Mesothelial cell of epicardium (in vitro differentiated cells): ENCODE measurements around the gene MGAT5. TPM values are rescaled to one million over a fixed set of nuclear protein-coding genes. Genes with fewer than 3 reads are reported as not detected.

Experiments used
- DNase-seq, 2 experiments: peaks; one replicate each; pipeline ENCODE4 v3.0.0; 2021; ENCODE audit warnings: low spot score in 2 of 2; ENCODE audit not compliant: unreplicated experiment in 2 of 2
- H3K27ac Mint-ChIP-seq: 2 replicates; pipeline ENCODE4 v1.8.0; 2021; ENCODE audit warnings: mixed read lengths
- H3K27me3 Mint-ChIP-seq: 2 replicates; pipeline ENCODE4 v1.8.0; 2021; ENCODE audit warnings: low read depth, mixed read lengths
- H3K36me3 Mint-ChIP-seq: 2 replicates; pipeline ENCODE4 v1.8.0; 2021; ENCODE audit warnings: mixed read lengths
- H3K4me1 Mint-ChIP-seq: 2 replicates; pipeline ENCODE4 v1.8.0; 2021; ENCODE audit warnings: mixed read lengths
- H3K4me3 Mint-ChIP-seq: 2 replicates; pipeline ENCODE4 v1.8.0; 2021; ENCODE audit warnings: mild to moderate bottlenecking, moderate library complexity, mixed read lengths
- H3K9me3 Mint-ChIP-seq: 2 replicates; pipeline ENCODE4 v1.8.0; 2021; ENCODE audit warnings: mixed read lengths
- total RNA-seq: library from RNA; stranded (reverse); gene quantifications from 3 replicates; pipeline ENCODE4 v1.2.1, GENCODE V29; 2021
- TF ChIP-seq, protein P1 (sequence below): fragments of 200-600 bp; sonication (generic); IDR thresholded peaks from one replicate; pipeline ENCODE4 v1.5.0; 2021; ENCODE audit warnings: antibody characterized with exemption; ENCODE audit not compliant: unreplicated experiment

MGAT5 gene
- total RNA-seq, 1 donor from 2014 or later: 41.1 TPM

DNA sequence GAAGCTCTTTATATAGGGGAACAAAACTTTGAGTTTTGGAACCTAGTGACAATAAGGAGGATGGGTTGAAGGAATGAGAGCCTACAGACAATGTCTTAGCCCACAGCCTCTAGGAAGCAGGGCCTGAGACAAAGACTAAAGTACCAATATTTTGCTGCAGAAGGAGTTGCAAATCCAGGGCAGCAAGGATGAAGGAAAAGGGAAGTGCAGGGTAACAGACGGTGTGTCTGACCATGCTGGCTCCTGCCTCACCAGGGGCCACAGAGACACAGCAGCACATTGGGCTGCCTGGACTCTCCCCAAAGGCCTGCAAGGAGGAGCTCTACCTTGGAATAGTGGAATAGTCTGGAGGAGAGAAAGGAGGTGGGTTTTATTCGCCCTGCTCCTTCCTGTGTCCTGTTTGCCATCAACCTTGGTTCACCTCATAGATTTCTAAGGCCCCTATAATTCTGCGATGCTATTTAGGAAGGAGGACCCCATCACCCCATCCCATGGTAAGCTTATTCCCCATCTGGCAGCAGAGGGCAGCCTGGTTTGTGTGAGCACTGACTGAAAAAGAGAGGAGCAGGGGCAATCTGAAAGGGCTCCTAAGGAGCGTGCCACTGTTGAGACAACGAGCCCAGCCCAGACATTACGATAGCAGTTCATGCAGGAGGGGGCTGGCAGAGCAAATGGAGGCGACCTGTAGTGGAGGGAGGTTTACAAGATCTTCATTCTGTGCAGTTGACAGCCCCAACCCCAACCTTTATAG is 143.4 kb downstream of the MGAT5 start:
- no peak for DNase-seq
- H3K27ac Mint-ChIP-seq: no peak overlapping the region
- no peak overlapping the region for H3K4me3 Mint-ChIP-seq
- peaks cover 6% of the 10 kb centered on the region for H3K4me1 Mint-ChIP-seq
- no peaks in the 10 kb centered on the region for H3K9me3 Mint-ChIP-seq
- TF ChIP-seq, protein P1, sequence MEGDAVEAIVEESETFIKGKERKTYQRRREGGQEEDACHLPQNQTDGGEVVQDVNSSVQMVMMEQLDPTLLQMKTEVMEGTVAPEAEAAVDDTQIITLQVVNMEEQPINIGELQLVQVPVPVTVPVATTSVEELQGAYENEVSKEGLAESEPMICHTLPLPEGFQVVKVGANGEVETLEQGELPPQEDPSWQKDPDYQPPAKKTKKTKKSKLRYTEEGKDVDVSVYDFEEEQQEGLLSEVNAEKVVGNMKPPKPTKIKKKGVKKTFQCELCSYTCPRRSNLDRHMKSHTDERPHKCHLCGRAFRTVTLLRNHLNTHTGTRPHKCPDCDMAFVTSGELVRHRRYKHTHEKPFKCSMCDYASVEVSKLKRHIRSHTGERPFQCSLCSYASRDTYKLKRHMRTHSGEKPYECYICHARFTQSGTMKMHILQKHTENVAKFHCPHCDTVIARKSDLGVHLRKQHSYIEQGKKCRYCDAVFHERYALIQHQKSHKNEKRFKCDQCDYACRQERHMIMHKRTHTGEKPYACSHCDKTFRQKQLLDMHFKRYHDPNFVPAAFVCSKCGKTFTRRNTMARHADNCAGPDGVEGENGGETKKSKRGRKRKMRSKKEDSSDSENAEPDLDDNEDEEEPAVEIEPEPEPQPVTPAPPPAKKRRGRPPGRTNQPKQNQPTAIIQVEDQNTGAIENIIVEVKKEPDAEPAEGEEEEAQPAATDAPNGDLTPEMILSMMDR: no peak
- no peaks in the 10 kb centered on the region for H3K27me3 Mint-ChIP-seq
- H3K36me3 Mint-ChIP-seq: no peaks in the 10 kb centered on the region

DNA sequence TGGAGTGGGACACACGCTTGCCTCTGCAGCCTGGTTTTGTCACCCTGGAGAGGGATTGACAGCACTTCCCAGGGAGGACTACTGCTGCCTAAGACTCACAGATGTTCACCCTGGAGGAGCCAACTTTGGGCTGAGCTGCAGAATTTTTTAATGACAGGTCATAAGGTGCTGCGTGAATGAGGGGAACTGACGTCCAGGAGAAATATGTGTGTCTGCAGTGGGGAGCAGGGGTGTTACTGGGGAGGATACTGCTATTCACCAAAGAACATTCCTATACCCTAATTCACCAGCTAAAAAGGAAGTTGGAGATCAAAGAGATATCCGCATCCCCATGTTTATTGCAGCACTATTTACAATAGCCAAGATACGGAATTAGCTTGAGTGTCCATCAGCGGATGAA is 144.4 kb downstream of the MGAT5 start:
- Mint-ChIP-seq H3K4me1 (peaks cover 2% of the 10 kb centered on the region), H3K27ac (no peak overlapping the region), H3K27me3 (no peaks in the 10 kb centered on the region), H3K4me3 (no peak overlapping the region), H3K36me3 (peaks cover 2% of the 10 kb centered on the region), H3K9me3 (no peaks in the 10 kb centered on the region)
- DNase-seq: no peak
- TF ChIP-seq, protein P1: no peak

DNA sequence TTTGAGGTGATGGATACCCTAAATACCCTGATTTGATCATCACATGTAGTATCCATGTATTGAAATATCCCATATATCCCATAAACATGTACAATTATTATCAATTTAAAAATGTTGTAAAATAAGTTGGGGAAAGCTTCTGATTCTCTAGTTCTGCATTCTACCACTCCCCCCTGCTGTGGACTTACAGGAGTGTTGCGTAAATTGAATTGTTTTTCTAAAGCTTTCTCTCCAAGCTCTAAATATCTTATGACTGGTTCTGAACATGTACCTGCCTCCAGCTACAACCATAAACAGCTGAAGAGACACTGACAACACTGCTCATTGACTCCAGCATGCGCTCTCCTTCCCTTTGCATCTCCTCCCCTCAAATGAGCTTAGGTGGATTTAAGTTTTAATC is 145.2 kb downstream of the MGAT5 start:
- Mint-ChIP-seq H3K4me3 (no peak overlapping the region), H3K4me1 (peaks cover 2% of the 10 kb centered on the region), H3K27ac (no peak overlapping the region), H3K36me3 (peaks cover 5% of the 10 kb centered on the region), H3K9me3 (no peaks in the 10 kb centered on the region), H3K27me3 (no peaks in the 10 kb centered on the region)
- TF ChIP-seq, protein P1: no peak
- DNase-seq: no peak

DNA sequence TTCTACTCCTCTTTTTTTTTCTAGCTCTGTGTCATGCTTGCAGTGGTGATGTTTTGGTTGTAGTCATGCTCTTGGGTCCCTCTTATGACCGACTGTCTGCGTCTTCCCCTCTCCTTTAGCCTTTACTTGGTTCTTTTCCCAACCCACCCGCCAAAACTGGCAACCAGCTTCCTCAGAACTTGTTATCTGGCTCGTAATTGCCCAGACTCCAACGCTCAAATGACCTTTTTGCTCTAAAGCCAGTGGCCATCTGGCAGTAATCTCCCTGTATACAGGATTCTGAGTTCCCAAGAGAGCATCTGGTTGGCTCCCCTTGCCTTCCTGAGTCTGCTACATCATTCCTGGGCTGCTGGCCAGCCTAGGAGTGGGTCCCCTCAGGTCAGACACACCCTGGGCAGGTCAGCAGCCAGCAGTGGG is 147.2 kb downstream of the MGAT5 start:
- TF ChIP-seq, protein P1: no peak
- Mint-ChIP-seq H3K4me3 (no peak overlapping the region), H3K27me3 (no peaks in the 10 kb centered on the region), H3K9me3 (no peaks in the 10 kb centered on the region), H3K36me3 (peaks cover 5% of the 10 kb centered on the region), H3K4me1 (peaks cover 2% of the 10 kb centered on the region), H3K27ac (no peak overlapping the region)
- DNase-seq: no peak

DNA sequence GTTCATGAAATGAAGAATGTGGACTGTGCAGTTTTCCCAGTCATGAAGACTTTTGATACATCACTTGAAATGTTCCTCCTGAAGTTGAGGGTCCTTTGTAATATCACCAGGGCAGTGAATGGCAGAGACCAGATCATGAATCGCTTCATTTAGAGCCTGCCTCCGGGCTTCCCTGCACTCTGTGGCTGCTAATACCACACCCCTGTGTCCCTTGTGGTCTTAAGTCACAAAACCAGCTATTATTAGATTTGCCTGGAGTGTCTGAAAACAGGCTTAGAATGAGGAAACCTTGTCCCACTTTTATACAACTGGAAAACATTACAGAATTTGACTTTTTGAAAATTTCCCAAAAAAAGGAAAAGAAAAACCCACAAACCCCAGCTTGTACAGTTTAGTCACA is 147.9 kb downstream of the MGAT5 start:
- Mint-ChIP-seq H3K9me3 (no peaks in the 10 kb centered on the region), H3K4me3 (no peak overlapping the region), H3K36me3 (peaks cover 5% of the 10 kb centered on the region), H3K27me3 (no peaks in the 10 kb centered on the region), H3K27ac (no peak overlapping the region), H3K4me1 (peaks cover 2% of the 10 kb centered on the region)
- TF ChIP-seq, protein P1: no peak
- no peak for DNase-seq
